Neural progenitor cell (in vitro differentiated cells): ENCODE results near the gene SRGAP3. TPM values are rescaled to one million over a fixed set of nuclear protein-coding genes. Genes with fewer than 3 reads are reported as not detected.
A peak's percentile ranks its signal among the peaks of the same experiment; 100 is the strongest.

Source experiments
- DNase-seq: peaks from one replicate; pipeline ENCODE4 v3.0.0-alpha.2; 2016; ENCODE audit warnings: low spot score
- H2AFZ ChIP-seq: fragments of 200-600 bp; sonication (generic); replicated peaks from 2 replicates; pipeline ENCODE4 v1.6.1; 2016; ENCODE audit warnings: antibody characterized with exemption
- H3F3A ChIP-seq: fragments of 200-600 bp; sonication (generic); 2 replicates; pipeline ENCODE4 v1.6.1; 2016; ENCODE audit warnings: antibody characterized with exemption, low read depth
- H3K27ac ChIP-seq: fragments of 200-600 bp; sonication (generic); 2 replicates; pipeline ENCODE4 v1.5.1; 2016; ENCODE audit warnings: mild to moderate bottlenecking
- H3K27me3 ChIP-seq: fragments of 200-600 bp; sonication (generic); 2 replicates; pipeline ENCODE4 v1.6.1; 2016; ENCODE audit warnings: mild to moderate bottlenecking, moderate library complexity
- H3K36me3 ChIP-seq: fragments of 200-600 bp; sonication (generic); 2 replicates; pipeline ENCODE4 v1.5.1; 2016
- H3K4me1 ChIP-seq: fragments of 200-600 bp; sonication (generic); 2 replicates; pipeline ENCODE4 v1.6.1; 2016; ENCODE audit warnings: mixed run types
- H3K4me2 ChIP-seq: fragments of 200-600 bp; sonication (generic); 2 replicates; pipeline ENCODE4 v1.6.1; 2016
- H3K4me3 ChIP-seq: fragments of 200-600 bp; sonication (generic); 2 replicates; pipeline ENCODE4 v1.5.1; 2016
- H3K79me2 ChIP-seq: fragments of 200-600 bp; sonication (generic); 2 replicates; pipeline ENCODE4 v1.6.1; 2016; ENCODE audit warnings: low read depth
- H3K9ac ChIP-seq: fragments of 200-600 bp; sonication (generic); 2 replicates; pipeline ENCODE4 v1.6.1; 2016
- H3K9me3 ChIP-seq: fragments of 200-600 bp; sonication (generic); 2 replicates; pipeline ENCODE4 v1.5.1; 2016; ENCODE audit warnings: low read depth
- H4K20me1 ChIP-seq: fragments of 200-600 bp; sonication (generic); 2 replicates; pipeline ENCODE4 v1.6.1; 2016; ENCODE audit warnings: low read depth
- H3K27ac Mint-ChIP-seq: 3 replicates; pipeline ENCODE4 v1.8.0; 2021; ENCODE audit warnings: mixed read lengths
- H3K27me3 Mint-ChIP-seq: 2 replicates; pipeline ENCODE4 v1.8.0; 2022; ENCODE audit warnings: low read depth, mild to moderate bottlenecking, inconsistent platforms, moderate library complexity, mixed read lengths; ENCODE audit not compliant: insufficient read depth
- H3K36me3 Mint-ChIP-seq: 3 replicates; pipeline ENCODE4 v1.8.0; 2021; ENCODE audit warnings: mixed read lengths
- H3K4me1 Mint-ChIP-seq: 3 replicates; pipeline ENCODE4 v1.8.0; 2021; ENCODE audit warnings: mixed read lengths
- H3K4me3 Mint-ChIP-seq: 3 replicates; pipeline ENCODE4 v1.8.0; 2021; ENCODE audit warnings: mild to moderate bottlenecking, moderate library complexity, mixed read lengths
- H3K9me3 Mint-ChIP-seq: 3 replicates; pipeline ENCODE4 v1.8.0; 2020; ENCODE audit warnings: mixed read lengths
- EZH2 ChIP-seq: fragments of 200-600 bp; sonication (generic); IDR thresholded peaks from 2 replicates; pipeline ENCODE4 v1.6.1; 2017; ENCODE audit warnings: antibody characterized with exemption, mild to moderate bottlenecking, moderate library complexity
- EZH2phosphoT487 ChIP-seq: fragments of 200-600 bp; sonication (generic); IDR thresholded peaks from 2 replicates; pipeline ENCODE4 v1.6.1; 2017; ENCODE audit warnings: antibody characterized with exemption
- total RNA-seq: library from RNA; depleted of rRNA; stranded (reverse); fragments of >200 nt; gene quantifications from 2 replicates; pipeline ENCODE4 v1.2.3, GENCODE V29; 2015; ENCODE audit warnings: low replicate concordance
- TF ChIP-seq, protein P1 (sequence below): fragments of 200-600 bp; sonication (generic); IDR thresholded peaks from 2 replicates; pipeline ENCODE4 v1.5.1; 2017; ENCODE audit warnings: antibody characterized with exemption, mild to moderate bottlenecking

SRGAP3 gene
- total RNA-seq, 1 donor from 2014 or later, result 59.3 TPM

DNA sequence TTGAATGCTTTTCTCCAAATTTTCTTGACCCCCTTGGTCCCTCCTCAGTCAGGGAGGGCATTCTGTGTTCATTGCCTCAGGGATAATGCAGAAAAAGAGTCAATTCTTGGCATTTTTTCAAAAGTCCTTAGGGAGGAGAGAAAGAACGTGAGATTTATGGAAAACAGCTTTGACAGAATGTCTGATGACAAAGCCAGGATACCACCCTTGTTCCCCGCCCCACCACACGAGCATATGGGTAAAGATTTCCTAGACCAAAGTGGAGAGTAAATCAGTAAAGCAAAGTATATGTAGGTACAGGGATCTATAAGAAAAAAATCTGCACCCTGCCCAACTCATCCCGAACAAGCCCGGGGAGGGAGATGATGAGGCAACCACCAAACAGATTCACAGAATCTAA, 11.2 kb downstream of the SRGAP3 start:
- no peak overlapping the region for H3K27ac ChIP-seq
- no peak overlapping the region for H3K9ac ChIP-seq
- Mint-ChIP-seq H3K9me3 (peaks cover 14% of the 10 kb centered on the region), H3K27ac (no peak overlapping the region), H3K27me3 (peaks cover 5% of the 10 kb centered on the region), H3K36me3 (peaks cover 72% of the 10 kb centered on the region), H3K4me3 (no peak overlapping the region), H3K4me1 (peaks cover 35% of the 10 kb centered on the region)
- no peak overlapping the region for H3K4me3 ChIP-seq
- H3K9me3 ChIP-seq, result no peaks in the 10 kb centered on the region
- peaks cover 3% of the 10 kb centered on the region for H4K20me1 ChIP-seq
- H3K27me3 ChIP-seq, result no peaks in the 10 kb centered on the region
- no peaks in the 10 kb centered on the region for H3F3A ChIP-seq
- no peak for DNase-seq
- H3K36me3 ChIP-seq, result no peaks in the 10 kb centered on the region
- no peak overlapping the region for H2AFZ ChIP-seq
- no peak for TF ChIP-seq EZH2
- TF ChIP-seq, protein P1, sequence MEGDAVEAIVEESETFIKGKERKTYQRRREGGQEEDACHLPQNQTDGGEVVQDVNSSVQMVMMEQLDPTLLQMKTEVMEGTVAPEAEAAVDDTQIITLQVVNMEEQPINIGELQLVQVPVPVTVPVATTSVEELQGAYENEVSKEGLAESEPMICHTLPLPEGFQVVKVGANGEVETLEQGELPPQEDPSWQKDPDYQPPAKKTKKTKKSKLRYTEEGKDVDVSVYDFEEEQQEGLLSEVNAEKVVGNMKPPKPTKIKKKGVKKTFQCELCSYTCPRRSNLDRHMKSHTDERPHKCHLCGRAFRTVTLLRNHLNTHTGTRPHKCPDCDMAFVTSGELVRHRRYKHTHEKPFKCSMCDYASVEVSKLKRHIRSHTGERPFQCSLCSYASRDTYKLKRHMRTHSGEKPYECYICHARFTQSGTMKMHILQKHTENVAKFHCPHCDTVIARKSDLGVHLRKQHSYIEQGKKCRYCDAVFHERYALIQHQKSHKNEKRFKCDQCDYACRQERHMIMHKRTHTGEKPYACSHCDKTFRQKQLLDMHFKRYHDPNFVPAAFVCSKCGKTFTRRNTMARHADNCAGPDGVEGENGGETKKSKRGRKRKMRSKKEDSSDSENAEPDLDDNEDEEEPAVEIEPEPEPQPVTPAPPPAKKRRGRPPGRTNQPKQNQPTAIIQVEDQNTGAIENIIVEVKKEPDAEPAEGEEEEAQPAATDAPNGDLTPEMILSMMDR, result no peak
- TF ChIP-seq EZH2phosphoT487, result no peak
- peaks cover 11% of the 10 kb centered on the region for H3K79me2 ChIP-seq
- peaks cover under 1% of the 10 kb centered on the region for H3K4me1 ChIP-seq
- no peak overlapping the region for H3K4me2 ChIP-seq

DNA sequence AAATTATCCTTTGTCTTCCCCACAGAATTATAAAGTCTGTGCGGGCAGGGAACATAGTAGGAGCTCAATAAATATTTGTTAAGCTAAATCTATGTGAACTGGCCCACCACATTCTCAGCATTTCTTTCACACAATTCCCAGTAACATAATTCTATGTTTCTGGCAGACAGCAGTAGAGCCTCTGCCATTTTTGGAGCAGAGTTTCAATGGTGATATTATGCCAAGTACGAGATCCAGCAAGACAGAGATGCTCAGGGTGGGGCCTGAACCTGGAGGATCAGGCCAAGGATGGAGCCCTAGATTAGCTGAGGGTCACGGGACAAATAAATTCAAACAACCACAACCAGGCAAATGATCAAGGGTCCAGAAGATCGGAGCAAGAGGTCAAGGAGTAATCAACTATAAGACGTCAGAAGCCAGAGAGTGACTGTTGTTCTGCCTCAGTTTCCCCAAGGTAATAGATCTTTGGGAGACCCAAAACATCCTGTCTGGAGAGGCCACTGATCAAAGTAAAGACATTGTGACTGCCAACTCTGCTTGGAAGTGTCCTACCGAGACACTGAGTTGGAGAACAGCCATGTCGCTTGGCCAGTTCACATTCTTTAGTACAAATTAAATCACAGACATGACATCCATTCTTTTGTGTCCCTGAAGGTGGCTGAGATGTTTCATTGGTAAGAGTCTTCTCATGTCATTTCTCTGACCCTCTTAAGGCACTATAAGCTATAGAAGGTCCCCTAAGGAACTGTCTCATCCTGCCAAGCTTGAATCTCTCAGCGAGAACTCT, 15.4 kb downstream of the SRGAP3 start:
- no peaks in the 10 kb centered on the region for H3K9me3 ChIP-seq
- H3K79me2 ChIP-seq, result peaks cover 19% of the 10 kb centered on the region
- no peaks in the 10 kb centered on the region for H3K36me3 ChIP-seq
- H3K27ac ChIP-seq, result no peak overlapping the region
- peaks cover 39% of the 10 kb centered on the region for H4K20me1 ChIP-seq
- H2AFZ ChIP-seq, result no peak overlapping the region
- no peak for DNase-seq
- H3K4me1 Mint-ChIP-seq, result peaks cover 59% of the 10 kb centered on the region
- peaks cover 21% of the 10 kb centered on the region for H3F3A ChIP-seq
- H3K4me1 ChIP-seq, result peaks cover 28% of the 10 kb centered on the region
- H3K4me2 ChIP-seq, result no peak overlapping the region
- H3K27me3 Mint-ChIP-seq, result peaks cover 5% of the 10 kb centered on the region
- no peak overlapping the region for H3K9ac ChIP-seq
- TF ChIP-seq, protein P1, result no peak
- TF ChIP-seq EZH2 (no peak), EZH2phosphoT487 (no peak)
- H3K36me3 Mint-ChIP-seq, result peaks cover 44% of the 10 kb centered on the region
- no peak overlapping the region for H3K4me3 ChIP-seq
- peaks cover 11% of the 10 kb centered on the region for H3K9me3 Mint-ChIP-seq
- no peaks in the 10 kb centered on the region for H3K27me3 ChIP-seq
- peak overlapping the region; percentile 7 for H3K27ac Mint-ChIP-seq
- no peak overlapping the region for H3K4me3 Mint-ChIP-seq

DNA sequence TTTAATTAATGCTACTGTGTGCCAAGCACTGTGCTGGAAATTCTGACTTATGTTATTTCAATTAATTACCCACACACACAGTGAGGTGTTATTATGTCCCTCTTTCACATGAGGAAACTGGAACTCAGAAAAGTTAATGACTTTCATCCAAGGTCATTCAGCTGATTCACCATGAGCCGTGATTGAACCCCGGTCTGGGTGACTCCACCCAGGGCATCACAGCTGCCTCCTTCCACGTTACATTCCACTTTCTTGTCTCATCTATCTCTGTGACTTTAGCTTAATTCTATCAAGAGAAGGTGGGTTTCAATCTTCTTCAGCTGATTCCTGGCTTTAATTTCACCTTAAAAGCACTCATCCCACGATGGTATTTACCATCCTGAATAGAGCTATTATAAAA, 16.3 kb downstream of the SRGAP3 start:
- TF ChIP-seq EZH2phosphoT487 (no peak), EZH2 (no peak)
- TF ChIP-seq, protein P1, result no peak
- H3K4me1 Mint-ChIP-seq, result peaks cover 64% of the 10 kb centered on the region
- H3K36me3 Mint-ChIP-seq, result peaks cover 36% of the 10 kb centered on the region
- no peak for DNase-seq
- peaks cover 21% of the 10 kb centered on the region for H3F3A ChIP-seq
- no peak overlapping the region for H2AFZ ChIP-seq
- no peak overlapping the region for H3K27ac ChIP-seq
- peaks cover 11% of the 10 kb centered on the region for H3K9me3 Mint-ChIP-seq
- no peak overlapping the region for H3K4me3 ChIP-seq
- H3K27me3 Mint-ChIP-seq, result peaks cover 2% of the 10 kb centered on the region
- no peak overlapping the region for H3K27ac Mint-ChIP-seq
- peaks cover 28% of the 10 kb centered on the region for H3K4me1 ChIP-seq
- no peak overlapping the region for H3K4me3 Mint-ChIP-seq
- H3K79me2 ChIP-seq, result peaks cover 19% of the 10 kb centered on the region
- no peaks in the 10 kb centered on the region for H3K9me3 ChIP-seq
- no peak overlapping the region for H3K9ac ChIP-seq
- H3K4me2 ChIP-seq, result no peak overlapping the region
- H4K20me1 ChIP-seq, result peaks cover 39% of the 10 kb centered on the region
- no peaks in the 10 kb centered on the region for H3K36me3 ChIP-seq
- H3K27me3 ChIP-seq, result no peaks in the 10 kb centered on the region
